Glutamatergic neuron (in vitro differentiated cells): ENCODE data around the gene C2CD3. TPM values are rescaled to one million over a fixed set of nuclear protein-coding genes. Genes with fewer than 3 reads are reported as not detected.

Experiments used
- DNase-seq: peaks from one replicate; pipeline ENCODE4 v3.0.0; 2022
- H3K27ac Mint-ChIP-seq: one replicate; pipeline ENCODE4 v1.8.0; 2020; ENCODE audit warnings: mild to moderate bottlenecking, mixed read lengths, inconsistent platforms; ENCODE audit not compliant: unreplicated experiment
- H3K27me3 Mint-ChIP-seq: one replicate; pipeline ENCODE4 v1.8.0; 2020; ENCODE audit warnings: mild to moderate bottlenecking, moderate library complexity, mixed read lengths, inconsistent platforms; ENCODE audit not compliant: unreplicated experiment
- H3K36me3 Mint-ChIP-seq: one replicate; pipeline ENCODE4 v1.8.0; 2020; ENCODE audit warnings: mild to moderate bottlenecking, mixed read lengths, inconsistent platforms; ENCODE audit not compliant: unreplicated experiment
- H3K4me1 Mint-ChIP-seq: one replicate; pipeline ENCODE4 v1.8.0; 2020; ENCODE audit warnings: mild to moderate bottlenecking, low read depth, mixed read lengths, inconsistent platforms; ENCODE audit not compliant: unreplicated experiment
- H3K4me3 Mint-ChIP-seq: one replicate; pipeline ENCODE4 v1.8.0; 2020; ENCODE audit warnings: mild to moderate bottlenecking, mixed read lengths, inconsistent platforms; ENCODE audit not compliant: unreplicated experiment
- H3K9me3 Mint-ChIP-seq: one replicate; pipeline ENCODE4 v1.8.0; 2020; ENCODE audit warnings: mild to moderate bottlenecking, moderate library complexity, mixed read lengths, inconsistent platforms; ENCODE audit not compliant: unreplicated experiment
- total RNA-seq: library from RNA; stranded (reverse); fragmentation: NEBNext Ultra II Directional; extraction: Animal tissue kit (Norgen Biotek cat#: 25700); gene quantifications from one replicate; pipeline ENCODE4 v1.2.1, GENCODE V29; 2021; ENCODE audit not compliant: unreplicated experiment
- TF ChIP-seq, protein P1 (sequence below): fragments of 200-600 bp; sonication (generic); IDR thresholded peaks from one replicate; pipeline ENCODE4 v1.5.0; 2021; ENCODE audit not compliant: partially characterized antibody, unreplicated experiment

The C2CD3 gene
- total RNA-seq, 1 donor from 2014 or later = 182 TPM

DNA sequence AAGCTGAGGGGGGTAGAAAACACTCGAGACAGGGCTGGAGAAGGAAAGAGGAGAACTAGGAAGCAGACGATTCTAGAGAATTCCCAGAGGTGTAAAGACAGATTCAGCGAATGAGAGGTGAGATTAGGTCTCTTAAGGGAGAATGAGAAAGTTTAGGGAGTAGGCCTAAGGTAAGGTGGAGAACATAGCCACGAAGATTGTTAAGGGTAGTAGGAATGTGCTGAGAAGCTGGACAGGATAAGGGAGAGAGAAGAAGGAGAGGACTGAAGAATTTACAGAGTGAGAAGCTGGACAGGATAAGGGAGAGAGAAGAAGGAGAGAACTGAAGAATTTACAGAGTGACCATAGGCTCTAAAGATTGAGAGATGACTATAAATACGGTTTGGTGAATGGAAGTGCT, 1.2 kb upstream of the C2CD3 start:
- H3K9me3 Mint-ChIP-seq = no peaks in the 10 kb centered on the region
- H3K36me3 Mint-ChIP-seq = no peaks in the 10 kb centered on the region
- H3K4me3 Mint-ChIP-seq = no peak overlapping the region
- DNase-seq = no peak
- no peak overlapping the region for H3K27ac Mint-ChIP-seq
- H3K4me1 Mint-ChIP-seq = no peaks in the 10 kb centered on the region
- no peaks in the 10 kb centered on the region for H3K27me3 Mint-ChIP-seq
- TF ChIP-seq, protein P1, sequence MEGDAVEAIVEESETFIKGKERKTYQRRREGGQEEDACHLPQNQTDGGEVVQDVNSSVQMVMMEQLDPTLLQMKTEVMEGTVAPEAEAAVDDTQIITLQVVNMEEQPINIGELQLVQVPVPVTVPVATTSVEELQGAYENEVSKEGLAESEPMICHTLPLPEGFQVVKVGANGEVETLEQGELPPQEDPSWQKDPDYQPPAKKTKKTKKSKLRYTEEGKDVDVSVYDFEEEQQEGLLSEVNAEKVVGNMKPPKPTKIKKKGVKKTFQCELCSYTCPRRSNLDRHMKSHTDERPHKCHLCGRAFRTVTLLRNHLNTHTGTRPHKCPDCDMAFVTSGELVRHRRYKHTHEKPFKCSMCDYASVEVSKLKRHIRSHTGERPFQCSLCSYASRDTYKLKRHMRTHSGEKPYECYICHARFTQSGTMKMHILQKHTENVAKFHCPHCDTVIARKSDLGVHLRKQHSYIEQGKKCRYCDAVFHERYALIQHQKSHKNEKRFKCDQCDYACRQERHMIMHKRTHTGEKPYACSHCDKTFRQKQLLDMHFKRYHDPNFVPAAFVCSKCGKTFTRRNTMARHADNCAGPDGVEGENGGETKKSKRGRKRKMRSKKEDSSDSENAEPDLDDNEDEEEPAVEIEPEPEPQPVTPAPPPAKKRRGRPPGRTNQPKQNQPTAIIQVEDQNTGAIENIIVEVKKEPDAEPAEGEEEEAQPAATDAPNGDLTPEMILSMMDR = no peak

DNA sequence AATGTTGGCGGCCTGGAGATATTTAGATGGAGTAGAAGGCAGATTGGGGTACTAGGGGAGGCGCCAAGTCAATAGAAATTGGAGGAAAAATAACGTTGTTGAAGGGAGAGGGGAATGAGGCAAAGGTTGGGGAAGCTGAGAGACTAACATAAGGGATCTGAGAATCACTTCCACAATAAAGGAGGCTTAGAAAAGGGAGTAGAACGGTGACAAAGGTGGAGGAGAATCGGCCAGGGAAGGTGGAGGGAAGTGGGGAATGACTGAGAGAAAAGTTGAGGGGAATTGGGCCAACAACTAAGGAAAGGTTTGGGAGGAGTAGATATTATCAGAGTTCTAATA, 797 bp upstream of the C2CD3 start:
- Mint-ChIP-seq H3K9me3 (no peaks in the 10 kb centered on the region), H3K4me1 (no peaks in the 10 kb centered on the region), H3K36me3 (no peaks in the 10 kb centered on the region), H3K4me3 (no peak overlapping the region), H3K27ac (no peak overlapping the region), H3K27me3 (no peaks in the 10 kb centered on the region)
- DNase-seq = no peak
- TF ChIP-seq, protein P1 = no peak

DNA sequence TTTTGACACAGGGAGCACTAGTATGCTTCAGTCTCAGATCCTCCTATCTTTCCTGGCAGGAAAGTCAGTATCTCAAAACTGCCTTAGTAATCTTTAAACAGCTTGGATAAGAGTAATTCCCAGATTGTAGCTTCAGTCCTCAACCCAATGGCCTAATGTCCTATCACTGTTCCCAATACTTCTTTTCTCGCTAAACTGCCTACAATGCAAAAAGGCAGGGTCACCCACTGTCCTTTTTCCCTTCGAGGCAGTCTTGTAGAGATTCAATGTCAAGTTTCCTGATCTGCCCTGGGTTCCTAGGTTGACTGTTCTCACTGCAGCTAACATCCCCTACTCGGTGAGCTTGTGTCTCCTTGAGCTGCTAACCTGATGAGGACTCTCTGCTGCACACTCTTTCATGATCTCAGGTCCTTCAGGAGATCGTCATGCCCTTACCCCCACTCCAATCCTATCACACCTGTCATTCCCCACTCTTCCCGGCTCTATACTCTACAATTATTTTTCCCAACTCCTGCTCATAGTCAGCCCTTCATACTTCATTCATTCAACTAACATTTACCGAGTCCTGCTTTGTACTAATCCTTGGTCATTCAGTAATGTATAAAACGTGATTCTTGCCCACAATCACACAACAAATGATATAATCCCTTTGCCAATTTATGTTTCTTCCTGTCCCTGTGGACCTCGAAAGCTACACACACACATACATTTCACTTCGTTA, 904 bp downstream of the C2CD3 start:
- Mint-ChIP-seq H3K27ac (no peak overlapping the region), H3K9me3 (no peaks in the 10 kb centered on the region), H3K4me3 (no peak overlapping the region), H3K27me3 (no peaks in the 10 kb centered on the region), H3K36me3 (no peaks in the 10 kb centered on the region), H3K4me1 (no peaks in the 10 kb centered on the region)
- TF ChIP-seq, protein P1 = no peak
- no peak for DNase-seq

DNA sequence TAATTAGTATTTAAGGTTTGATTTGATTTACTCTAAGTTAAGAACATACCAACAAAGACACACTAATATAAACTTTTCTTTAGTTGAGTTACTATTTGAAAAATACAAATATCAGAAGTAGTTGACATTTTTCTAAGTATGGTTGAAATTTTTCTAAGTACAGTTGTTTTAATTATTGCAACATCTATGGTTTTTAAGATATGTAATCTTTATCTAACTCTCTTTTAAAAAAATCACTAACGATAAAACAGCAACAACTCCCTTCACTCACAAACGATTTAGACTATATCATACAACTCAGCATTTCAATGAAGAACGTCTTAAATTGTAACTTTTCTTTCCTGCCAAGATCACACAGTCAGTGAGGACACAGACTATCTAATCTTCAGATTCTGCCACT, 2.0 kb downstream of the C2CD3 start:
- H3K27ac Mint-ChIP-seq = no peak overlapping the region
- DNase-seq = no peak
- H3K9me3 Mint-ChIP-seq = no peaks in the 10 kb centered on the region
- TF ChIP-seq, protein P1 = no peak
- no peaks in the 10 kb centered on the region for H3K27me3 Mint-ChIP-seq
- H3K4me1 Mint-ChIP-seq = no peaks in the 10 kb centered on the region
- no peaks in the 10 kb centered on the region for H3K36me3 Mint-ChIP-seq
- H3K4me3 Mint-ChIP-seq = no peak overlapping the region

DNA sequence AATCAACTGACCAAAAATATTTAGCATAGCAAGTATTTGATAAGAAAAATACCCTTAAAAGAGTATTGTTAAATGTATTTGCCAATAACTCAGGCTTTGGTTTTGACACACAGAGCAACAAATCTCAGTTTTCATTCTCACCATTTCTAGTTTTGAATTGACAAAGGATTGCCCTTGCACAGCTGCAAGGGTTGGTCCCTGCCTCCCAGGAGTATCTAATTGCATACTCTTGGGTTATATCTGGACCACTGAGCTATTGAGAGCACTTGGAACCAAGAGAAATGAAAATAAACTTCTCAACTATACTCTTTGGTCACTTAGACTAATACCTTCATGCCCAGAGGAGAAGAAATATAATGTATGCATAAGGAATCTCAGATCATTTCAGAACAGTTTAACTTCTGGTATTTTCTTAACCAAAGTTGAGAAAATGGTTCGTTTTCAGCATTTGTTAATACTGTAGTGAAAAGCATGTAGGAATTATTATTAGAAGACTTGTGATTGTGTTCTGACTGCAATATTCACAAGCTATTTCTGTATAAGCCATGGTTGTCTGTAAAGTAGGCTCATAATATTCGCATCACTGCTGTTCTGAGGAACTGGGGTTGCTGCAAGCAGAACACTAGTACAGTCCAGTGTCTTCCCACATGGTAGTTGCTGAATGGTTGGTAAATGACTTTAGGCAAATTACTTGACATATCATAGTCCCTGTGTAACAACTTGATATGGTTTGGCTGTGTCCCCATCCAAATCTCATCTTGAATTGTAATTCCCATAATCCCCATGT, 7.9 kb downstream of the C2CD3 start:
- Mint-ChIP-seq H3K9me3 (peaks cover 1% of the 10 kb centered on the region), H3K27me3 (no peaks in the 10 kb centered on the region), H3K4me1 (peaks cover 2% of the 10 kb centered on the region), H3K27ac (no peak overlapping the region), H3K36me3 (no peaks in the 10 kb centered on the region), H3K4me3 (no peak overlapping the region)
- TF ChIP-seq, protein P1 = no peak
- no peak for DNase-seq
